Hepatocyte (in vitro differentiated cells): ENCODE data around the gene MORN4. TPM values are rescaled to one million over a fixed set of nuclear protein-coding genes. Genes with fewer than 3 reads are reported as not detected.
"Not testable (repeated sequence)": the region's sequence is repeated elsewhere in the genome, so short reads cannot be mapped to it uniquely, and the experiment has no call there.

ENCODE experiments used
- DNase-seq: peaks from one replicate; pipeline ENCODE4 v3.0.0-alpha.2; 2016; ENCODE audit warnings: low spot score
- H2AFZ ChIP-seq: fragments of 200-600 bp; sonication (generic); 2 replicates; pipeline ENCODE4 v1.6.0; 2016; ENCODE audit warnings: antibody characterized with exemption, mild to moderate bottlenecking
- H3K27ac ChIP-seq: fragments of 200-600 bp; sonication (generic); 2 replicates; pipeline ENCODE4 v1.5.1; 2016; ENCODE audit warnings: mild to moderate bottlenecking
- H3K27me3 ChIP-seq: fragments of 200-600 bp; sonication (generic); 2 replicates; pipeline ENCODE4 v1.6.1; 2016
- H3K36me3 ChIP-seq: fragments of 200-600 bp; sonication (generic); replicated peaks from 2 replicates; pipeline ENCODE4 v1.5.1; 2016; ENCODE audit warnings: low read depth; ENCODE audit not compliant: insufficient read depth
- H3K4me1 ChIP-seq: fragments of 200-600 bp; sonication (generic); 2 replicates; pipeline ENCODE4 v1.5.1; 2016; ENCODE audit warnings: mild to moderate bottlenecking, moderate library complexity; ENCODE audit not compliant: insufficient read depth
- H3K4me2 ChIP-seq: fragments of 200-600 bp; sonication (generic); 2 replicates; pipeline ENCODE4 v1.6.0; 2016
- H3K4me3 ChIP-seq: fragments of 200-600 bp; sonication (generic); 2 replicates; pipeline ENCODE4 v1.5.1; 2016; ENCODE audit warnings: mild to moderate bottlenecking
- H3K79me2 ChIP-seq: fragments of 200-600 bp; sonication (generic); 2 replicates; pipeline ENCODE4 v1.6.0; 2017; ENCODE audit warnings: mild to moderate bottlenecking
- H3K9me2 ChIP-seq: fragments of 200-600 bp; sonication (generic); replicated peaks from 2 replicates; pipeline ENCODE4 v1.6.0; 2017; ENCODE audit warnings: mild to moderate bottlenecking; ENCODE audit not compliant: insufficient read depth
- H3K9me3 ChIP-seq: fragments of 200-600 bp; sonication (generic); 2 replicates; pipeline ENCODE4 v1.5.1; 2016; ENCODE audit warnings: low read depth, mild to moderate bottlenecking
- H4K20me1 ChIP-seq: fragments of 200-600 bp; sonication (generic); 2 replicates; pipeline ENCODE4 v1.6.0; 2016; ENCODE audit warnings: mild to moderate bottlenecking; ENCODE audit not compliant: insufficient read depth, poor library complexity, severe bottlenecking
- CTCF ChIP-seq: fragments of 200-600 bp; sonication (generic); IDR thresholded peaks from 2 replicates; pipeline ENCODE4 v1.5.1; 2016; ENCODE audit warnings: antibody characterized with exemption, mild to moderate bottlenecking; ENCODE audit not compliant: poor library complexity
- EZH2 ChIP-seq: fragments of 200-600 bp; sonication (generic); IDR thresholded peaks from 2 replicates; pipeline ENCODE4 v1.6.1; 2016; ENCODE audit warnings: antibody characterized with exemption, mild to moderate bottlenecking, borderline replicate concordance
- EZH2phosphoT487 ChIP-seq: fragments of 200-600 bp; sonication (generic); IDR thresholded peaks from one replicate; pipeline ENCODE4 v1.6.1; 2018; ENCODE audit warnings: antibody characterized with exemption, mild to moderate bottlenecking, low read depth, moderate library complexity; ENCODE audit not compliant: unreplicated experiment, severe bottlenecking
- WGBS: methylation state at CpG from one replicate; pipeline ENCODE4 v1.1.6; 2016; ENCODE audit warnings: low lambda C conversion rate; ENCODE audit errors: missing lambda C conversion rate; 5-methylcytosine and 5-hydroxymethylcytosine counted together
- polyA plus RNA-seq: library from polyadenylated mRNA; unstranded; fragments of >200 nt; fragmentation: Nextera tagmentation; extraction: Ambion mirVana; gene quantifications from 2 replicates; pipeline ENCODE4 v1.2.1, GENCODE V29; 2016
- total RNA-seq: library from RNA; depleted of rRNA; stranded (reverse); fragments of >200 nt; gene quantifications from 2 replicates; pipeline ENCODE4 v1.2.3, GENCODE V29; 2014

MORN4 gene
- total and polyA plus RNA-seq, 2 experiments from 2014 or later = 8.5 to 15.6 TPM

DNA sequence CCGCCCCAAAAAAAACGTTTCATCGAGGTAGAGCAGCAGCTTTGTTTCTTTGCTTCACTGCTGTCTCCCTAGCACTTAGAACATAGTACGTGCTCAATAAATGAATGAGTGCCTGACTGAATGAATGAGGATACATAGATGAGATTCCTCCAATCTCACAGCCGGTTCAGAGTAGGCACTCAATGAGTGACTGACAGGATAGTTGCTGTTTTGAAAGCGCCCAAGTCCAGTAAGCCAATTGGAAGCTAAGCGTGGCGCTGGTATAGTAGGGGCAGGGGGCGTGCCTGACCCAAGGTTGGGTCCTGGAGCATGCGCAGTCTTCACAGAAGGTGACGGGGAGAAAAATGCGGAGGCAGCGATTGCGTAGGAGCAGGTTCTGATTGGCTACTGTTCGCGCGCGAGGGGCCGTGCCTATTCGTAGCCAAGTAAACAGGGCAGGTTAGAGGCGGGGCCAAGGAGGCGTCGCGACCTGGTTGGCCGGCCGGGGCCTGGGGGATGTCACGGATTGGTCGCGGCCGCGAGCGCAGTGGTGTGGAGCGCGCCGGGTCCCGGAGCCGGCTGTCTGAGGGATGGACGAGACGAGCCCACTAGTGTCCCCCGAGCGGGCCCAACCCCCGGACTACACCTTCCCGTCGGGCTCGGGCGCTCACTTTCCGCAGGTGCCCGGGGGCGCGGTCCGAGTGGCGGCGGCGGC is 7.0 kb upstream of the MORN4 start, which contains the start of gene PI4K2A:
Gene PI4K2A, plus strand, starts transcription at position 498 of the 694 bp plus-strand sequence. Its CDS starts 72 bp downstream, at position 570.
- DNase-seq = peak; percentile 100
- Histone ChIP-seq H3K79me2 (peaks cover 44% of the 10 kb centered on the region), H3K27ac (peak within 1 kb of the TSS; percentile 92), H3K36me3 (no peaks in the 10 kb centered on the region), H3K9me3 (no peaks in the 10 kb centered on the region), H3K27me3 (no peaks in the 10 kb centered on the region), H3K4me2 (peak within 1 kb of the TSS; percentile 90), H4K20me1 (peaks cover 12% of the 10 kb centered on the region), H3K4me3 (peak within 1 kb of the TSS; percentile 99), H3K4me1 (peaks cover 13% of the 10 kb centered on the region), H3K9me2 (no peaks in the 10 kb centered on the region), H2AFZ (peak within 1 kb of the TSS; percentile 36)
- WGBS = 4% methylated on average over 47 of the region's 54 CpGs
- no peak for TF ChIP-seq EZH2
- TF ChIP-seq CTCF = no peak
- TF ChIP-seq EZH2phosphoT487 = no peak

GRCh38 chr10:97639090-97639489 is 5.8 kb upstream of the MORN4 start:
- WGBS = 95% methylated on average over 3 of the region's 3 CpGs
- not testable (repeated sequence) for H3K4me2 ChIP-seq, DNase-seq, H3K9me3 ChIP-seq, H3K9me2 ChIP-seq, H3K27ac ChIP-seq, H3K27me3 ChIP-seq, H3K36me3 ChIP-seq, H2AFZ ChIP-seq, H3K4me3 ChIP-seq
- H3K4me1 ChIP-seq = peaks cover 13% of the 10 kb centered on the region
- peaks cover 32% of the 10 kb centered on the region for H3K79me2 ChIP-seq
- H4K20me1 ChIP-seq = peaks cover 12% of the 10 kb centered on the region

GRCh38 chr10:97635577-97635976 is 2.3 kb upstream of the MORN4 start:
- H3K27me3 ChIP-seq = no peaks in the 10 kb centered on the region
- TF ChIP-seq EZH2 = no peak
- TF ChIP-seq EZH2phosphoT487 = no peak
- TF ChIP-seq CTCF = no peak
- peaks cover 14% of the 10 kb centered on the region for H3K79me2 ChIP-seq
- H3K4me3 ChIP-seq = no peak overlapping the region
- H3K9me2 ChIP-seq = no peaks in the 10 kb centered on the region
- no peak for DNase-seq
- H3K4me1 ChIP-seq = no peaks in the 10 kb centered on the region
- 100% methylated on average over 1 of the region's 1 CpG for WGBS
- H2AFZ ChIP-seq = no peak overlapping the region
- H3K27ac ChIP-seq = no peak overlapping the region
- no peaks in the 10 kb centered on the region for H4K20me1 ChIP-seq
- H3K36me3 ChIP-seq = no peaks in the 10 kb centered on the region
- H3K4me2 ChIP-seq = no peak overlapping the region
- H3K9me3 ChIP-seq = no peaks in the 10 kb centered on the region

DNA sequence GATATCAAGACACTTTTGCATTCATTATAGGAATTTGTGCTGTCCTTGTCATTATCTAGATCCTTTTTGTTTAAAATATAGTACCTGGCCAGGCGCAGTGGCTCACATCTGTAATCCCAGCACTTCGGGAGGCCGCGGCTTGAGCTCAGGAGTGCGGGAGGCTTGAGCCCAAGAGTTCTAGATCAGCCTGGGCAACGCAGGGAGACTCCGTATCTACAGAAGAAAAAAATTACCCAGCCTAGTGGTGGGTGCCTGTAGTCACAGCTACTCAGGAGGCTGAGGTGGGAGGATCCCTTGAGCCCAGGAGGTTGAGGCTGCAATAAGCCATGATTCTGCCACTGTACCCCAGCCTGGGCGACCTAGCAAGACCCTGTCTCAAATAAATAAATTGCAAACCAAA is 621 bp upstream of the MORN4 start:
- DNase-seq = no peak
- H3K79me2 ChIP-seq = peaks cover 14% of the 10 kb centered on the region
- TF ChIP-seq EZH2 (no peak), CTCF (no peak), EZH2phosphoT487 (no peak)
- peak overlapping the region; percentile 72 for H3K27ac ChIP-seq
- no peaks in the 10 kb centered on the region for H3K27me3 ChIP-seq
- no peaks in the 10 kb centered on the region for H3K9me3 ChIP-seq
- H2AFZ ChIP-seq = peak overlapping the region; percentile 100
- 95% methylated on average over 8 of the region's 8 CpGs for WGBS
- H3K9me2 ChIP-seq = no peaks in the 10 kb centered on the region
- no peaks in the 10 kb centered on the region for H3K4me1 ChIP-seq
- H4K20me1 ChIP-seq = no peaks in the 10 kb centered on the region
- H3K36me3 ChIP-seq = no peaks in the 10 kb centered on the region
- peak overlapping the region; percentile 63 for H3K4me3 ChIP-seq
- H3K4me2 ChIP-seq = peak overlapping the region; percentile 79
